ENCODE results near the gene COX7A2L.
"Not testable (repeated sequence)": the region's sequence is repeated elsewhere in the genome, so short reads cannot be mapped to it uniquely, and the experiment has no call there.

COX7A2L gene

GRCh38 chr2:42340938-42341636 is 19.9 kb downstream of the COX7A2L start:
- intact Hi-C loops (cut with DNase I), result no loop called here
- no peak for DNase-seq

- intact Hi-C loops (cut with DNase I), result no loop called here
- DNase-seq, result peak in 1 of 10 donors; percentile 66
These were observed 20.7 kb downstream of the COX7A2L start for GRCh38 chr2:42340045-42340937.

- DNase-seq, result peak in 1 of 10 donors; percentile 79
- intact Hi-C loops (cut with DNase I), result no loop called here
These were observed 21.7 kb downstream of the COX7A2L start for GRCh38 chr2:42339191-42339912.

DNA sequence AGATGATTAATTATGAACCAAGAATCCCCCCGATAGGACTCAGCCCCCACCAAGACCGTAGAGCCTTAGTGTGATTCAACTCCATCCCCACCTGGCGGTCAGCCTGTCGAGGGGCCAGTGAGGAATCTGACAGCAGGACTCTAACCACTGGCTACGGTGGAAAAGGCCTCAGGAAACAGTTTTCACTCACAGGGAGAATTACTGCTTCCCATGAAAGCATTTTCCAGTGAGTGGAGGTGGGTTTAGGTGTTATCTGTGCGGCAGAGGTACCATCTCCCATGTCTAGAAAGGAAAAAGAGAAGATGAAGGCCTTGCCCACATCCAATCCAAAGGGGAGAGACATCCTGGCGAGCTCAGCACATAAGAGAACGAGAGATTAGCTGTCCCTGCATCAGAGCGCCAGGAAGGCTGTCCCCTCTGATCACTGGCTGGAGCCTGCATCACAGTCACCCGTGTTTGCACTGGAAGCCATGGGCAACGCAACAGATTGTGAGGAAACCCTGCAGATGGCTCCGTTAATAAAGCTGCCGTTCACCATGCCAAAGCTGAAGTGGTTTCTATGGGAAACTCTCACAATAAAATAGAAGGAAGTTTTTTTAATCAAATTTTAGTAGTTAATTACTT is 22.3 kb downstream of the COX7A2L start:
- intact Hi-C loops (cut with DNase I), result no loop called here
- no peak for DNase-seq

GRCh38 chr2:42337846-42338566 is 23.0 kb downstream of the COX7A2L start:
- intact Hi-C loops (cut with DNase I), result no loop called here
- DNase-seq, result no peak

DNA sequence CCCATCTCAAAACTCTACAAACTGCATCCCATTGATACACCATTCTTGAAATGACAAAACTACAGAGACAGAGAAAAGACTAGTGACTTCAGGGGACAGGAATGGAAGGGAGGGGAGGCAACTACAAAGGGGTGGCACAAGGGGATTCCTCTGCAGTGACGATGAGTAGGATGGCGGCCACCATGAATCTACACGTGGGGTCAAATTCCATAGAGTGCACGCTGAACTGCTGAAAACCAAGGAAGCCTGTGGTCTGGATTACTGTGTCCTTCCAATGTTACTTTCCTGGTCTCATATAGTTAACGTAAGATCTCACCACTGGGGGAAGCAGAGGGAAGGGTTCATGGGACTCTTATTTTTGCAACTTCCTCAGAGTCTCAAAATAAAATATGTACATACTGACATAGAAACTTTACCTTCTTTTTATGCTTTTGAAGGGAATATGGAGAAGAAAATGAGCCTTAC is 23.6 kb downstream of the COX7A2L start:
- intact Hi-C loops (cut with DNase I), result no loop called here
- DNase-seq, result no peak

- no peak for DNase-seq
- intact Hi-C loops (cut with DNase I), result no loop called here
These were observed 24.6 kb downstream of the COX7A2L start for GRCh38 chr2:42336361-42336965.

GRCh38 chr2:42335514-42336104 is 25.4 kb downstream of the COX7A2L start:
- intact Hi-C loops (cut with DNase I), result no loop called here
- DNase-seq, result no peak

- DNase-seq; intact Hi-C loops (cut with DNase I): not testable (repeated sequence)
These were observed 26.2 kb downstream of the COX7A2L start for GRCh38 chr2:42334865-42335264.

DNA sequence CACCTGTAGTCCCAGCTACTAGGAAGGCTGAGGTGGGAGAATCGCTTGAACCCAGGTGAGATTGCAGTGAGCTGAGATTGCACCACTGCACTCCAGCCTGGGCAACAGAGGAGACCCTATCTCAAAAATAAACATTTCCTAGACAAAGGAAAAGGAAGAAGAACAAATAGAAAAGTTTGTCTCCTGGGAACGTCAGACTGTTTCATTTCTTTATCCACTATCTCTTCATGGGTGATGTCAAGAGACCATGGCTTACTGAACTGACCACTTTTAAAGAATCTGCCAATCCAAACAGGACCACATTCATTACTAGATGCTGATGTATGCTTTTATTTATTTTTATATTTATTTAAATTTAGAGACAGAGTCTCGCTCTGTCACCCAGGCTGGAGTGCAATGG is 26.8 kb downstream of the COX7A2L start:
- intact Hi-C loops (cut with DNase I), result no loop called here
- no peak for DNase-seq

GRCh38 chr2:42333579-42333978 is 27.4 kb downstream of the COX7A2L start:
- DNase-seq, result no peak
- intact Hi-C loops (cut with DNase I), result no loop called here

DNA sequence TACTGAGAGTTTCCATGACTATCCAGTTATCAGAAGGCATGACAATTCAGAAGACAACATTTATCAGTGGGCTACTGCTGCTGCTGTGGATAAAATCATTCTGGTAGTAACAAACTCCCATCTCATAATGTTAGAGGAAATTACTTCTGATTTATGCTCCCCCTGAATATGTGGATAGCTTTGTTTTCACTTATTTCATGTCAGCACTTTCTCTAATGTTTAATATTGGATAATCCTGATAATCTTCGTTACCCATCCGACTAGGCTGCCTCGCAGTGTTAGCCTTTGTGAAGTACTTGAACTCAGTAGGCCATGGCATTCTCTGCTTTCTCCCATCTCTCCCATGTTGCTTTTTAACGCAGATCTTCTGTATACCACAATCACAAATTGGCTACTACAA is 28.4 kb downstream of the COX7A2L start:
- no peak for DNase-seq
- intact Hi-C loops (cut with DNase I), result no loop called here

DNA sequence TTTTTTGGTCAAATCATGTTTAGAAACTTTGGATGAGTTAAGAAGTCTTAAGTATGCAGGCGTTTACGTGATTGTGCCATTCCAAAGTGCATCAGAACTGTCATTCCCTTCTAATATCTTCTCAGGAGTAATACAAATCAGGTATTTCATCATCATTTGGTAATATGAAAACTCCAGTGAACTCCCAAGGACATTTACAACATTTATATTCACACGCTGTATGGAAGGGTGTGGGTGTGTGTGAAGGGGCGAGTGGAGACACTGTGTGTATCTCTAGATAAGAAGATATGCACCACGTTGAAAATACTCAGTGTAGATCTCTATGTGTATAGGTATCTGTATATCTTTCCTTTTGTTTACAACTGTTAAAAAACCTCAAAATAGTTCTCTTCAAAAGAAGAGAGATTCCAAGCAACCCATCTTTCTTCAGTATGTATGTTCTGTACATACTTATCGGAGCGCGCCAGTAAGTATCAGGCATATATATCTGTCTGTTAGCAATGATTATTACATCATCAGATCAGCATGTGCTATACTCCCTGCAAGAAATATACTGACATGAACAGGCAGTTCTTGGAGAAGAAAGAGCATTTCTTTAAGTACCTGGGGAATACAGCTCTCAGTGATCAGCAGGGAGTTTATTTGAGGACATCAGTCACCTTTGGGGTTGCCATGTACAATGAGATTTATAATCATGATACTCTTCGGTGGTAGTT is 29.3 kb downstream of the COX7A2L start:
- no peak for DNase-seq
- intact Hi-C loops (cut with DNase I), result no loop called here

DNA sequence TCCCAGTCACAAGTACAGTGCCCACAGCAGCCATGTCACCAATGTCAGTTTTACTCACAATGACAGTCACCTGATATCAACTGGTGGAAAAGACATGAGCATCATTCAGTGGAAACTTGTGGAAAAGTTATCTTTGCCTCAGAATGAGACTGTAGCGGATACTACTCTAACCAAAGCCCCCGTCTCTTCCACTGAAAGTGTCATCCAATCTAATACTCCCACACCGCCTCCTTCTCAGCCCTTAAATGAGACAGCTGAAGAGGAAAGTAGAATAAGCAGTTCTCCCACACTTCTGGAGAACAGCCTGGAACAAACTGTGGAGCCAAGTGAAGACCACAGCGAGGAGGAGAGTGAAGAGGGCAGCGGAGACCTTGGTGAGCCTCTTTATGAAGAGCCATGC is 31.3 kb downstream of the COX7A2L start:
- intact Hi-C loops (cut with DNase I), result loop anchor here (2.0 kb wide), 1 partner anchor 233 kb away; no protein-coding TSS in a partner anchor
- no peak for DNase-seq

DNA sequence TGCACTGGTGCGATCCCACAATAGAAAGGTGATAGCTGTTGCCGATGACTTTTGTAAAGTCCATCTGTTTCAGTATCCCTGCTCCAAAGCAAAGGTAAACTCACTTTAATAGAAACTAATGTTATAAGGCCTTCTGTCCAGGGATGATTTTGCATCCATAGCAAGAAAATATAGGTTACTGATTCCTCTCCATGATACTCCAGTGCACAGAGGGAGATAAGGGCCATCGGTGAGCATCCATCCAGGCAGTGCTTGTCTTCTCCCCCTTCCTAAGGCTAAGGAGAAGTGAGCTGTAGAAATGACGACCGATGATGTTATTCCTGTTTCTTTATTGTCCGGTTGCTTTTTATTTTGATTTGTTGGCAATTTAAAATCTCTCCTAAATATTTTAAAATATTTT is 32.1 kb downstream of the COX7A2L start:
- DNase-seq, result no peak
- intact Hi-C loops (cut with DNase I), result loop anchor here (2.0 kb wide), 1 partner anchor 232 kb away; no protein-coding TSS in a partner anchor

DNA sequence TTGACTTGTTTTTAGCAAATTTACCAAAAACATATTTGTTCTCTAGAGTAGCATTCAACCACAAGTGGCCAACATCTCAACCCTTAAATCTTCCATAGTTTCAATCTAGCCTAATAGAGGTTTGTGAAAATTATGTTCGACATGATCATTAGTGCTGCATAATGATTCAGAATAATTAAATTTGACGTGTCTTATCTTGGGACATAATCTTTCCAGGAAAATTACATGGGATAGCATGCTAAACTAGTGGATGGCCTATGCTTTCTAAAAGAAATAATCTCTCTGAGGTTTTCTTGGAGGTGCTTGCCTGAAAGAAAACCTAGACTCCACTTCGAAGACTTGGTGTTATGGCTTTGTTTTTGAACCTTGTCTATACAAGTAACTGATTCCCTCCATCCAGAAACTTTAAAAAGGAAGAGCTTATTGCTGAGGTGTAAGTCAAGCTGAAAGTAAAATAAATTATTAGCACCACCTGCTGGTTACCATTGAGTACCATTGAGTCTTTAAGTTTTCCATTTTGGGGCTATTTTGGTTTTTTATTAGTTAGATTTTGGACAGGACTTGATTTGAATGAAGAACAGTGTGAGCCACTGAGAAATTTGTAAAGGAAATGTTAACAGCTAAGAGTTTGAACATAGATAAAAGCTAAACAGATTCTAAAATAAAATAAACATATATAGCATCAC is 32.7 kb downstream of the COX7A2L start:
- no peak for DNase-seq
- intact Hi-C loops (cut with DNase I), result loop anchor here (2.0 kb wide), 1 partner anchor 231 kb away; no protein-coding TSS in a partner anchor

GRCh38 chr2:42327125-42327524 is 33.9 kb downstream of the COX7A2L start:
- intact Hi-C loops (cut with DNase I), result no loop called here
- DNase-seq, result no peak

GRCh38 chr2:42325609-42326008 is 35.4 kb downstream of the COX7A2L start:
- intact Hi-C loops (cut with DNase I), result no loop called here
- DNase-seq, result no peak
